Measurements from ENCODE around the gene SBK1. TPM values are rescaled to one million over a fixed set of nuclear protein-coding genes. Genes with fewer than 3 reads are reported as not detected.

The SBK1 gene
- total and polyA plus RNA-seq, 4 donors: 0.90 to 2.7 (median 2.3) TPM

GRCh38 chr16:28318042-28318744 is 25.9 kb downstream of the SBK1 start:
- no peak overlapping the region for H3K4me3 ChIP-seq
- DNase-seq (no peak), ATAC-seq (ENCODE audit: insufficient read depth, low FRiP score) (no peak)
- H3K27me3 ChIP-seq (ENCODE audit: control insufficient read depth in 3 of 3, insufficient read depth in 3 of 3, low read length in 2 of 3): no peaks in the 10 kb centered on the region
- no peaks in the 10 kb centered on the region for H3K9me3 ChIP-seq (ENCODE audit: control insufficient read depth in 4 of 4, insufficient read depth in 3 of 4, low read length in 3 of 4)
- no peak overlapping the region for H3K27ac ChIP-seq (ENCODE audit: low read depth in 1 of 2, low read length in 1 of 2)
- H3K4me1 ChIP-seq (ENCODE audit: control insufficient read depth in 5 of 5, insufficient read depth in 5 of 5, low read length in 5 of 5): no peaks in the 10 kb centered on the region
- TF ChIP-seq CTCF (IDR thresholded peaks at IDR 0.05; ENCODE audit: control extremely low read depth, extremely low read depth): no peak
- H3K36me3 ChIP-seq (ENCODE audit: control insufficient read depth in 4 of 4, insufficient read depth in 4 of 4, low read length in 4 of 4): peaks cover 0 to 2% (median 0%) of the 10 kb centered on the region in 4 donors
- 87 to 94% methylated on average over 9 of the region's 9 CpGs for WGBS, 2 donors
- H3K9ac ChIP-seq (ENCODE audit: insufficient read depth in 1 of 2, low read length in 2 of 2): no peak overlapping the region

DNA sequence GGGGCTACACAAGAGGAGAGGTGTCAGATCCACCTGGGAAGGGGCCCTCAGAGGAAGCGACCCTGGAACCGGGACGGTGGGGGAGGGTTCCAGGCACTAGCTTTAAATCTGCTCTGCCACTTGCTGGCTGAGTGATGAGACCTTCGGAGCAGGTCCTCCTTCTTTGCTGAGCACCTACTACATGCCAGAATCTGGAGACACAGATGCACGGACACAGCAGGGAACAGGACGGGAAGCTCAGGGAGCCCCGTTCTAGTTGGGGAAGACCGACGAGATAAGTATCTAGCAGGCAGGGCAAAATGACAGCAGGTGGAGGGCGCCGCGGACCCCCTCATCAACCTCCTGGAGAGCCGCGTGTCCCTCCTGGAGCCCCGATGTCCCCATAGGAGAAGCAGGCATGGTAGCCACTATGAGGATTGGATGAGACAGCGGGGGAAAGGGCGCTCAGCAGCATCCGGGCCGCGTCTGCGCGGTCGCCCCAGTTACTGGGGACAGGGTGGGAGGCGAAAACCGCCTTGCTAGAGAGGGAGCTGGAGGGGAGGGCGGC is 27.2 kb downstream of the SBK1 start:
- TF ChIP-seq CTCF (IDR thresholded peaks at IDR 0.05; ENCODE audit: control extremely low read depth, extremely low read depth): no peak
- Histone ChIP-seq H3K4me3 (no peak overlapping the region), H3K36me3 (ENCODE audit: control insufficient read depth in 4 of 4, insufficient read depth in 4 of 4, low read length in 4 of 4) (peaks cover 0 to 2% (median 0%) of the 10 kb centered on the region in 4 donors), H3K27ac (ENCODE audit: low read depth in 1 of 2, low read length in 1 of 2) (no peak overlapping the region), H3K27me3 (ENCODE audit: control insufficient read depth in 3 of 3, insufficient read depth in 3 of 3, low read length in 2 of 3) (no peaks in the 10 kb centered on the region), H3K4me1 (ENCODE audit: control insufficient read depth in 5 of 5, insufficient read depth in 5 of 5, low read length in 5 of 5) (no peaks in the 10 kb centered on the region), H3K9ac (ENCODE audit: insufficient read depth in 1 of 2, low read length in 2 of 2) (no peak overlapping the region), H3K9me3 (ENCODE audit: control insufficient read depth in 4 of 4, insufficient read depth in 3 of 4, low read length in 3 of 4) (no peaks in the 10 kb centered on the region)
- ATAC-seq (ENCODE audit: insufficient read depth, low FRiP score) (no peak), DNase-seq (no peak)
- 95% methylated on average over 26 of the region's 26 CpGs for WGBS, 2 donors

- TF ChIP-seq CTCF (IDR thresholded peaks at IDR 0.05; ENCODE audit: control extremely low read depth, extremely low read depth): no peak
- H3K27me3 ChIP-seq (ENCODE audit: control insufficient read depth in 3 of 3, insufficient read depth in 3 of 3, low read length in 2 of 3): no peaks in the 10 kb centered on the region
- no peak overlapping the region for H3K4me3 ChIP-seq
- no peak for ATAC-seq (ENCODE audit: insufficient read depth, low FRiP score)
- H3K27ac ChIP-seq (ENCODE audit: low read depth in 1 of 2, low read length in 1 of 2): no peak overlapping the region
- DNase-seq: no peak
- no peak overlapping the region for H3K9ac ChIP-seq (ENCODE audit: insufficient read depth in 1 of 2, low read length in 2 of 2)
- no peaks in the 10 kb centered on the region for H3K9me3 ChIP-seq (ENCODE audit: control insufficient read depth in 4 of 4, insufficient read depth in 3 of 4, low read length in 3 of 4)
- H3K4me1 ChIP-seq (ENCODE audit: control insufficient read depth in 5 of 5, insufficient read depth in 5 of 5, low read length in 5 of 5): no peaks in the 10 kb centered on the region
- 97 to 98% methylated on average over 73 of the region's 73 CpGs for WGBS, 2 donors
- peaks cover 0 to 2% (median 0%) of the 10 kb centered on the region in 4 donors for H3K36me3 ChIP-seq (ENCODE audit: control insufficient read depth in 4 of 4, insufficient read depth in 4 of 4, low read length in 4 of 4)
Measured at GRCh38 chr16:28320023-28320561, 27.8 kb downstream of the SBK1 start.
